Smooth muscle cell (in vitro differentiated cells): Measurements from ENCODE around the gene PAK1. TPM values are rescaled to one million over a fixed set of nuclear protein-coding genes. Genes with fewer than 3 reads are reported as not detected.

Source experiments
- DNase-seq: peaks from one replicate; lab custom pipeline; 2025; ENCODE audit not compliant: unreplicated experiment; lab: John Stamatoyannopoulos, UW
- H2AFZ ChIP-seq: fragments of 200-600 bp; sonication (generic); 2 replicates; pipeline ENCODE4 v1.6.0; 2016; ENCODE audit warnings: antibody characterized with exemption, low read depth, mild to moderate bottlenecking
- H3F3A ChIP-seq: fragments of 200-600 bp; sonication (generic); 2 replicates; pipeline ENCODE4 v1.6.0; 2017; ENCODE audit warnings: antibody characterized with exemption, low read depth
- H3K27ac ChIP-seq: fragments of 200-600 bp; sonication (generic); 2 replicates; pipeline ENCODE4 v1.5.1; 2016; ENCODE audit warnings: low read depth, mild to moderate bottlenecking
- H3K27me3 ChIP-seq: fragments of 200-600 bp; sonication (generic); 2 replicates; pipeline ENCODE4 v1.6.1; 2016; ENCODE audit warnings: low read depth, mild to moderate bottlenecking
- H3K36me3 ChIP-seq: fragments of 200-600 bp; sonication (generic); 2 replicates; pipeline ENCODE4 v1.5.1; 2016; ENCODE audit warnings: low read depth
- H3K4me1 ChIP-seq: fragments of 200-600 bp; sonication (generic); 2 replicates; pipeline ENCODE4 v1.5.1; 2016; ENCODE audit warnings: low read depth
- H3K4me2 ChIP-seq: fragments of 200-600 bp; sonication (generic); 2 replicates; pipeline ENCODE4 v1.6.0; 2016; ENCODE audit warnings: mild to moderate bottlenecking
- H3K4me3 ChIP-seq: fragments of 200-600 bp; sonication (generic); 2 replicates; pipeline ENCODE4 v1.5.1; 2016; ENCODE audit warnings: mild to moderate bottlenecking
- H3K79me2 ChIP-seq: fragments of 200-600 bp; sonication (generic); 2 replicates; pipeline ENCODE4 v1.6.0; 2016; ENCODE audit warnings: low read depth, mild to moderate bottlenecking
- H3K9ac ChIP-seq: fragments of 200-600 bp; sonication (generic); 2 replicates; pipeline ENCODE4 v1.6.0; 2016; ENCODE audit warnings: low read depth
- H3K9me3 ChIP-seq: fragments of 200-600 bp; sonication (generic); replicated peaks from 2 replicates; pipeline ENCODE4 v1.5.1; 2016; ENCODE audit warnings: low read depth
- H4K20me1 ChIP-seq: fragments of 200-600 bp; sonication (generic); 2 replicates; pipeline ENCODE4 v1.6.0; 2016; ENCODE audit warnings: low read depth
- CTCF ChIP-seq: fragments of 200-600 bp; sonication (generic); IDR thresholded peaks from 2 replicates; pipeline ENCODE4 v1.5.1; 2017; ENCODE audit warnings: borderline replicate concordance, mild to moderate bottlenecking, antibody characterized with exemption; ENCODE audit not compliant: insufficient read depth, poor library complexity, severe bottlenecking
- whole genome bisulfite sequencing: methylation state at CpG from one replicate; pipeline ENCODE4 v1.1.7; 2016; ENCODE audit warnings: low lambda C conversion rate; 5-methylcytosine and 5-hydroxymethylcytosine counted together
- polyA plus RNA-seq: library from polyadenylated mRNA; unstranded; fragments of >200 nt; fragmentation: Nextera tagmentation; extraction: Ambion mirVana; gene quantifications from 2 replicates; pipeline ENCODE4 v1.2.1, GENCODE V29; 2016
- total RNA-seq: library from RNA; depleted of rRNA; stranded (reverse); fragments of >200 nt; gene quantifications from 2 replicates; pipeline ENCODE4 v1.2.3, GENCODE V29; 2014

PAK1 gene
- total and polyA plus RNA-seq, 2 experiments from 2014 or later = 20.5 to 31.7 TPM

- Histone ChIP-seq H3K9ac (no peak overlapping the region), H3K4me1 (no peaks in the 10 kb centered on the region), H2AFZ (no peak overlapping the region), H3K27ac (no peak overlapping the region), H3K9me3 (no peaks in the 10 kb centered on the region), H3K4me2 (no peak overlapping the region), H3K36me3 (no peaks in the 10 kb centered on the region), H4K20me1 (no peaks in the 10 kb centered on the region), H3K79me2 (peaks cover 3% of the 10 kb centered on the region), H3K27me3 (no peaks in the 10 kb centered on the region), H3F3A (no peaks in the 10 kb centered on the region), H3K4me3 (no peak overlapping the region)
- no peak for DNase-seq
- WGBS = 91% methylated on average over 2 of the region's 2 CpGs
- no peak for TF ChIP-seq CTCF
These were observed 35.4 kb downstream of the PAK1 start for GRCh38 chr11:77438487-77438886.

GRCh38 chr11:77436969-77437368, 36.9 kb downstream of the PAK1 start:
- Histone ChIP-seq H2AFZ (no peak overlapping the region), H3K36me3 (no peaks in the 10 kb centered on the region), H4K20me1 (no peaks in the 10 kb centered on the region), H3F3A (no peaks in the 10 kb centered on the region), H3K4me2 (no peak overlapping the region), H3K4me1 (no peaks in the 10 kb centered on the region), H3K27me3 (no peaks in the 10 kb centered on the region), H3K9ac (no peak overlapping the region), H3K4me3 (no peak overlapping the region), H3K79me2 (peaks cover 3% of the 10 kb centered on the region), H3K9me3 (no peaks in the 10 kb centered on the region), H3K27ac (no peak overlapping the region)
- no peak for DNase-seq
- WGBS = 55% methylated on average over 1 of the region's 1 CpG
- TF ChIP-seq CTCF = no peak

GRCh38 chr11:77436506-77436905, 37.4 kb downstream of the PAK1 start:
- Histone ChIP-seq H2AFZ (no peak overlapping the region), H3K36me3 (no peaks in the 10 kb centered on the region), H3K9me3 (no peaks in the 10 kb centered on the region), H4K20me1 (no peaks in the 10 kb centered on the region), H3K79me2 (peaks cover 3% of the 10 kb centered on the region), H3K9ac (no peak overlapping the region), H3K4me1 (no peaks in the 10 kb centered on the region), H3K27me3 (no peaks in the 10 kb centered on the region), H3K4me2 (no peak overlapping the region), H3K27ac (no peak overlapping the region), H3F3A (no peaks in the 10 kb centered on the region), H3K4me3 (no peak overlapping the region)
- no peak for TF ChIP-seq CTCF
- DNase-seq = no peak
- WGBS = 91% methylated on average over 1 of the region's 1 CpG

GRCh38 chr11:77435972-77436371, 37.9 kb downstream of the PAK1 start:
- WGBS = 98% methylated on average over 2 of the region's 2 CpGs
- H3K27me3 ChIP-seq = no peaks in the 10 kb centered on the region
- H3K9me3 ChIP-seq = no peaks in the 10 kb centered on the region
- no peak overlapping the region for H3K9ac ChIP-seq
- no peak for DNase-seq
- H3K79me2 ChIP-seq = peaks cover 3% of the 10 kb centered on the region
- H3K4me1 ChIP-seq = no peaks in the 10 kb centered on the region
- H3K27ac ChIP-seq = no peak overlapping the region
- H3K4me2 ChIP-seq = no peak overlapping the region
- H3F3A ChIP-seq = no peaks in the 10 kb centered on the region
- H3K4me3 ChIP-seq = no peak overlapping the region
- no peak overlapping the region for H2AFZ ChIP-seq
- H4K20me1 ChIP-seq = no peaks in the 10 kb centered on the region
- no peak for TF ChIP-seq CTCF
- H3K36me3 ChIP-seq = no peaks in the 10 kb centered on the region
